HepG2 (cell line): ENCODE results near the gene IRX3. TPM values are rescaled to one million over a fixed set of nuclear protein-coding genes. Genes with fewer than 3 reads are reported as not detected.

ENCODE experiments used
- ARID2 ChIP-seq: sonication (generic); formaldehyde crosslinking; IDR thresholded peaks from 2 replicates; pipeline ENCODE4 v1.8.1; 2022; ENCODE audit warnings: mild to moderate bottlenecking, missing genetic modification reagents, borderline replicate concordance
- ARNT ChIP-seq: fragments of 450-650 bp; IDR thresholded peaks from 2 replicates; pipeline ENCODE4 v1.6.1; 2017
- CHD2 ChIP-seq: IDR thresholded peaks from 2 replicates; pipeline ENCODE4 v1.6.1; 2011; ENCODE audit warnings: low read depth, low read length, improper control_type of control experiment
- ELK4 ChIP-seq: sonication (generic); formaldehyde crosslinking; IDR thresholded peaks from 2 replicates; pipeline ENCODE4 v1.9.0; 2021; ENCODE audit warnings: missing genetic modification reagents, borderline replicate concordance
- FOXP4 ChIP-seq: sonication (generic); formaldehyde crosslinking; IDR thresholded peaks from 2 replicates; pipeline ENCODE4 v1.4.0; 2020; ENCODE audit warnings: missing genetic modification reagents
- KLF6 ChIP-seq: IDR thresholded peaks from 2 replicates; pipeline ENCODE4 v1.8.0; 2016; ENCODE audit warnings: missing biosample characterization, missing genetic modification reagents
- RORA ChIP-seq: sonication (generic); formaldehyde crosslinking; IDR thresholded peaks from 2 replicates; pipeline ENCODE4 v1.5.0; 2020; ENCODE audit warnings: mild to moderate bottlenecking, missing genetic modification reagents, moderate library complexity
- RXRA ChIP-seq: sonication (generic); formaldehyde crosslinking; IDR thresholded peaks from 2 replicates; pipeline ENCODE4 v1.5.1; 2020; ENCODE audit warnings: missing genetic modification reagents
- TARDBP ChIP-seq: sonication (generic); formaldehyde crosslinking; IDR thresholded peaks from 2 replicates; pipeline ENCODE4 v1.8.0; 2022; ENCODE audit warnings: mild to moderate bottlenecking, missing genetic modification reagents
- TMF1 ChIP-seq: sonication (generic); formaldehyde crosslinking; IDR thresholded peaks from 2 replicates; pipeline ENCODE4 v1.8.1; 2022; ENCODE audit warnings: low read depth, missing genetic modification reagents
- ZNF382 ChIP-seq: sonication (generic); formaldehyde crosslinking; IDR thresholded peaks from 2 replicates; pipeline ENCODE4 v1.5.0; 2020; ENCODE audit warnings: missing genetic modification reagents, mild to moderate bottlenecking, borderline replicate concordance
- ZNF607 ChIP-seq: sonication (generic); formaldehyde crosslinking; IDR thresholded peaks from 2 replicates; pipeline ENCODE4 v1.5.1; 2020; ENCODE audit warnings: missing genetic modification reagents, mild to moderate bottlenecking, borderline replicate concordance
- ZNF790 ChIP-seq: sonication (generic); formaldehyde crosslinking; IDR thresholded peaks from 2 replicates; pipeline ENCODE4 v1.8.0; 2022; ENCODE audit warnings: missing genetic modification reagents, mild to moderate bottlenecking, borderline replicate concordance
- ZNF83 ChIP-seq: sonication (generic); formaldehyde crosslinking; IDR thresholded peaks from 2 replicates; pipeline ENCODE4 v1.4.0; 2020; ENCODE audit warnings: missing genetic modification reagents, mild to moderate bottlenecking, borderline replicate concordance
- ZSCAN21 ChIP-seq: sonication (generic); formaldehyde crosslinking; IDR thresholded peaks from 2 replicates; pipeline ENCODE4 v1.8.0; 2022; ENCODE audit warnings: mild to moderate bottlenecking, missing genetic modification reagents, moderate library complexity, borderline replicate concordance
- polyA plus RNA-seq, 8 experiments: library from polyadenylated mRNA; depleted of rRNA in 3 of 8; stranded (reverse) in 7 of 8; unstranded in 1 of 8; fragments of >200 nt; fragmentation: Illumina TruSeq in 4 of 8; extraction: Trizol in 4 of 8; gene quantifications; 2 replicates each; pipeline versions ENCODE4 v1.2.1 to v1.2.3, GENCODE V29; 2011 to 2016; ENCODE audit warnings: low read depth in 4 of 8, missing spikeins in 1 of 8, mixed read lengths in 1 of 8; ENCODE audit not compliant: insufficient read depth in 1 of 8
- total RNA-seq, 5 experiments: library from RNA; depleted of rRNA; stranded (reverse); fragments of >200 nt; fragmentation: Illumina TruSeq; extraction: Trizol; gene quantifications; 2 replicates each; pipeline ENCODE4 v1.2.3, GENCODE V29; 2016; ENCODE audit warnings: low read depth in 1 of 5
- TF ChIP-seq, protein P1 (sequence below): sonication (generic); formaldehyde crosslinking; IDR thresholded peaks from 2 replicates; pipeline ENCODE4 v1.9.0; 2022; ENCODE audit warnings: low read depth, missing genetic modification reagents
- TF ChIP-seq, protein P2 (sequence below), 2 experiments: sonication (generic) in 1 of 2; formaldehyde crosslinking in 1 of 2; IDR thresholded peaks; 2 replicates each; pipeline versions ENCODE4 v1.4.0 to v1.6.1; 2016 to 2020; ENCODE audit warnings: borderline replicate concordance in 1 of 2, low read depth in 1 of 2, mild to moderate bottlenecking in 1 of 2, missing genetic modification reagents in 1 of 2

IRX3 gene
- total and polyA plus RNA-seq, 2 of the 13 experiments (the other 11 are each of a cell fraction or from before 2014, with no cell fraction given): 9.2 to 16.4 TPM

DNA sequence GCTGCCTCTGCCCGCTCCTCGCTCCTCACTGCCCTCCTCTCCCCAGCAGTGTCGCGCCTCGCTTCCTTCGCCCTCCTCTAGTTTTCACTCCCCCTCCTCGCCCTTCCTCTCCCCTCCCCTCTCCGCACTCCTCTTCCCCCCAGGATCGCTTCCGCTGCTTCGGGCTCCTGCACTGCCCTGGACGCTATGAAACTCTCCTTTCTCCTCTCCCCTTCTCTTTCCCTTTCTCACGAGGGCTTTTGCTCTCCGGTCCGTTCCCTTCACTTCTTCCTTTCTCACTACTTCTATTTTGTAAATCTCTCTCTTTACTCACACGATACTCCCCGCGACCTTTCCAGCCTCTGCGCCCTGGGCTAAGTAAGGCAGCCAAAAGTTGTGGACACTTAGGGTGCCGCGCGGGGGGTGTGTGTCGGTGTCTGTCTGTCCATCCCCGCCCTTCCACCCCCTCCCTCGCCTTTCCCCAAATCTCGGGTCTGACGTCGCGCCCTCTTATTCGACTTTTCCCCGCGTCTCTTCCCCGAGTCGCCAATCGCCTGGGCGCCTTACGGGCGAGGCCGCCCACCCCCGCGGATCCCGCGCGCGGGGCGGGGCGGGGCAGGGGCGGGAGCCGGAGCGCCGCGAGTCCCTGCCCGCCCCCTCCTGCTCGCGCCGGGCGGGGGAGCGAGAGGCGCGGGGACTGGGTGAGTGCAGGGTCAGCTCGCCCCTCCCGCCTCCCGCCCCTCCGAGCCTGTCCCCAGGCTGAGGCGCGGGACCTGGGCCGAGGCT, at the start of gene IRX3 (continued):
- TF ChIP-seq TMF1 (CRISPR knock-in tag): no peak
- no peak for TF ChIP-seq ZSCAN21 (CRISPR knock-in tag)
- 0 out of 2 replicates have a peak, but pooled peaks have one; percentile 13 for TF ChIP-seq RXRA (CRISPR knock-in tag)
- TF ChIP-seq KLF6 (CRISPR knock-in tag): peak; percentile 25; the same call in 1 of the 2 replicates
- no peak for TF ChIP-seq ZNF83
- TF ChIP-seq RORA (CRISPR knock-in tag): no peak
- no peak for TF ChIP-seq ARID2 (CRISPR knock-in tag)
- TF ChIP-seq, protein P1, sequence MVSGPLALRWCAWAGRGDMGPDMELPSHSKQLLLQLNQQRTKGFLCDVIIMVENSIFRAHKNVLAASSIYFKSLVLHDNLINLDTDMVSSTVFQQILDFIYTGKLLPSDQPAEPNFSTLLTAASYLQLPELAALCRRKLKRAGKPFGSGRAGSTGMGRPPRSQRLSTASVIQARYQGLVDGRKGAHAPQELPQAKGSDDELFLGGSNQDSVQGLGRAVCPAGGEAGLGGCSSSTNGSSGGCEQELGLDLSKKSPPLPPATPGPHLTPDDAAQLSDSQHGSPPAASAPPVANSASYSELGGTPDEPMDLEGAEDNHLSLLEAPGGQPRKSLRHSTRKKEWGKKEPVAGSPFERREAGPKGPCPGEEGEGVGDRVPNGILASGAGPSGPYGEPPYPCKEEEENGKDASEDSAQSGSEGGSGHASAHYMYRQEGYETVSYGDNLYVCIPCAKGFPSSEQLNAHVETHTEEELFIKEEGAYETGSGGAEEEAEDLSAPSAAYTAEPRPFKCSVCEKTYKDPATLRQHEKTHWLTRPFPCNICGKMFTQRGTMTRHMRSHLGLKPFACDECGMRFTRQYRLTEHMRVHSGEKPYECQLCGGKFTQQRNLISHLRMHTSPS: 0 out of 2 replicates have a peak, but pooled peaks have one; percentile 29
- TF ChIP-seq, protein P2, sequence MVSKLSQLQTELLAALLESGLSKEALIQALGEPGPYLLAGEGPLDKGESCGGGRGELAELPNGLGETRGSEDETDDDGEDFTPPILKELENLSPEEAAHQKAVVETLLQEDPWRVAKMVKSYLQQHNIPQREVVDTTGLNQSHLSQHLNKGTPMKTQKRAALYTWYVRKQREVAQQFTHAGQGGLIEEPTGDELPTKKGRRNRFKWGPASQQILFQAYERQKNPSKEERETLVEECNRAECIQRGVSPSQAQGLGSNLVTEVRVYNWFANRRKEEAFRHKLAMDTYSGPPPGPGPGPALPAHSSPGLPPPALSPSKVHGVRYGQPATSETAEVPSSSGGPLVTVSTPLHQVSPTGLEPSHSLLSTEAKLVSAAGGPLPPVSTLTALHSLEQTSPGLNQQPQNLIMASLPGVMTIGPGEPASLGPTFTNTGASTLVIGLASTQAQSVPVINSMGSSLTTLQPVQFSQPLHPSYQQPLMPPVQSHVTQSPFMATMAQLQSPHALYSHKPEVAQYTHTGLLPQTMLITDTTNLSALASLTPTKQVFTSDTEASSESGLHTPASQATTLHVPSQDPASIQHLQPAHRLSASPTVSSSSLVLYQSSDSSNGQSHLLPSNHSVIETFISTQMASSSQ (IDR thresholded peaks at IDR 0.05; ENCODE audit: low read depth): no peak
- TF ChIP-seq, protein P2 (CRISPR knock-in tag; IDR thresholded peaks at IDR 0.05; ENCODE audit: borderline replicate concordance): no peak; the same call in 1 of the 2 replicates
- TF ChIP-seq ELK4 (CRISPR knock-in tag): no peak
- no peak; the same call in 1 of the 2 replicates for TF ChIP-seq TARDBP (CRISPR knock-in tag)
- TF ChIP-seq ARNT: no peak
- no peak for TF ChIP-seq ZNF790 (CRISPR knock-in tag)
- TF ChIP-seq FOXP4: 0 out of 2 replicates have a peak, but pooled peaks have one; percentile 19
- TF ChIP-seq CHD2: 0 out of 2 replicates have a peak, but pooled peaks have one; percentile 22
- TF ChIP-seq ZNF607 (CRISPR knock-in tag): 0 out of 2 replicates have a peak, but pooled peaks have one; percentile 48
- TF ChIP-seq ZNF382 (CRISPR knock-in tag): no peak
